HL-60 (cell line): ENCODE measurements around the gene LSS.
"Not testable (repeated sequence)": the region's sequence is repeated elsewhere in the genome, so short reads cannot be mapped to it uniquely, and the experiment has no call there.

Experiments used
- DNase-seq, 2 experiments: peaks; one replicate each; pipeline ENCODE4 v3.0.0-alpha.2; 2010 to 2020; ENCODE audit warnings: low read depth in 1 of 2, low spot score in 1 of 2
- H3K27ac ChIP-seq: fragments of 250-450 bp; sonication (Bioruptor Pico); replicated peaks from 2 replicates; pipeline ENCODE4 v1.5.1; 2020; ENCODE audit warnings: mild to moderate bottlenecking, moderate library complexity
- H3K27me3 ChIP-seq: fragments of 250-450 bp; sonication (Bioruptor Pico); 2 replicates; pipeline ENCODE4 v1.5.1; 2021; ENCODE audit warnings: mild to moderate bottlenecking, moderate library complexity; ENCODE audit not compliant: insufficient read depth, poor library complexity, severe bottlenecking
- H3K4me3 ChIP-seq: replicated peaks from 2 replicates; pipeline ENCODE4 v1.5.1; 2011; ENCODE audit warnings: mild to moderate bottlenecking, control low read depth, low read length; ENCODE audit not compliant: insufficient read depth
- CTCF ChIP-seq: IDR thresholded peaks from one replicate; pipeline ENCODE4 v1.5.1; 2011; ENCODE audit warnings: low read length, control low read depth, inconsistent platforms; ENCODE audit not compliant: insufficient read depth
- GABPA ChIP-seq: IDR thresholded peaks from 2 replicates; pipeline ENCODE4 v1.6.1; 2012; ENCODE audit warnings: low read depth
- POLR2AphosphoS5 ChIP-seq: IDR thresholded peaks from 2 replicates; pipeline ENCODE4 v1.6.1; 2012; ENCODE audit warnings: low read depth
- SPI1 ChIP-seq: IDR thresholded peaks from 2 replicates; pipeline ENCODE4 v1.6.1; 2012; ENCODE audit warnings: low read depth, mild to moderate bottlenecking, borderline replicate concordance
- TF ChIP-seq, protein P1 (sequence below): IDR thresholded peaks from 2 replicates; pipeline ENCODE4 v1.6.1; 2012; ENCODE audit warnings: low read depth; ENCODE audit not compliant: insufficient replicate concordance

LSS gene

DNA sequence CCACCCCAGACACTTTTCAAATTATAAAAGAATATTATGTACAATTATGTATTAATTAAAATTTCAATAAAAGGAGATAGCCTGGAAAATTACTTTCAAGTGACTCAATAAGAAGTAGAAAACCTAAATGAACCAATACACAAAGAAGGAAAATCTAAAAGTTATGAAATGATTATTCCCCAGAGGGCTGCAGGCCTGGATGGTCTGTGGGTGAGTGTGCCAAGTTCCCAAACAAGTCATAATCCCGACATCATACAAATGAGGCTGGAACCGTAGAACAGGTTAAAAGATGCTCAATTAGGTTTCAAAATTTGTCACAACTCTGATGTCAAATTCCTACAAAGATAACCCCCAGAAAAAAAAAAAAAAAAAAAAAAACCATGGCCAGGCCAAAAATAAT is 57.0 kb downstream of the LSS start:
- H3K27me3 ChIP-seq, result no peaks in the 10 kb centered on the region
- DNase-seq, result no peak
- H3K27ac ChIP-seq, result no peak overlapping the region
- TF ChIP-seq GABPA, result no peak
- TF ChIP-seq SPI1, result no peak
- no peak for TF ChIP-seq CTCF
- TF ChIP-seq POLR2AphosphoS5, result no peak
- TF ChIP-seq, protein P1, sequence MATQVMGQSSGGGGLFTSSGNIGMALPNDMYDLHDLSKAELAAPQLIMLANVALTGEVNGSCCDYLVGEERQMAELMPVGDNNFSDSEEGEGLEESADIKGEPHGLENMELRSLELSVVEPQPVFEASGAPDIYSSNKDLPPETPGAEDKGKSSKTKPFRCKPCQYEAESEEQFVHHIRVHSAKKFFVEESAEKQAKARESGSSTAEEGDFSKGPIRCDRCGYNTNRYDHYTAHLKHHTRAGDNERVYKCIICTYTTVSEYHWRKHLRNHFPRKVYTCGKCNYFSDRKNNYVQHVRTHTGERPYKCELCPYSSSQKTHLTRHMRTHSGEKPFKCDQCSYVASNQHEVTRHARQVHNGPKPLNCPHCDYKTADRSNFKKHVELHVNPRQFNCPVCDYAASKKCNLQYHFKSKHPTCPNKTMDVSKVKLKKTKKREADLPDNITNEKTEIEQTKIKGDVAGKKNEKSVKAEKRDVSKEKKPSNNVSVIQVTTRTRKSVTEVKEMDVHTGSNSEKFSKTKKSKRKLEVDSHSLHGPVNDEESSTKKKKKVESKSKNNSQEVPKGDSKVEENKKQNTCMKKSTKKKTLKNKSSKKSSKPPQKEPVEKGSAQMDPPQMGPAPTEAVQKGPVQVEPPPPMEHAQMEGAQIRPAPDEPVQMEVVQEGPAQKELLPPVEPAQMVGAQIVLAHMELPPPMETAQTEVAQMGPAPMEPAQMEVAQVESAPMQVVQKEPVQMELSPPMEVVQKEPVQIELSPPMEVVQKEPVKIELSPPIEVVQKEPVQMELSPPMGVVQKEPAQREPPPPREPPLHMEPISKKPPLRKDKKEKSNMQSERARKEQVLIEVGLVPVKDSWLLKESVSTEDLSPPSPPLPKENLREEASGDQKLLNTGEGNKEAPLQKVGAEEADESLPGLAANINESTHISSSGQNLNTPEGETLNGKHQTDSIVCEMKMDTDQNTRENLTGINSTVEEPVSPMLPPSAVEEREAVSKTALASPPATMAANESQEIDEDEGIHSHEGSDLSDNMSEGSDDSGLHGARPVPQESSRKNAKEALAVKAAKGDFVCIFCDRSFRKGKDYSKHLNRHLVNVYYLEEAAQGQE, result no peak
- no peak overlapping the region for H3K4me3 ChIP-seq

- DNase-seq, H3K27ac ChIP-seq, H3K27me3 ChIP-seq, H3K4me3 ChIP-seq: not testable (repeated sequence)
Measured at GRCh38 chr21:46170436-46171193, 58.0 kb downstream of the LSS start.

DNA sequence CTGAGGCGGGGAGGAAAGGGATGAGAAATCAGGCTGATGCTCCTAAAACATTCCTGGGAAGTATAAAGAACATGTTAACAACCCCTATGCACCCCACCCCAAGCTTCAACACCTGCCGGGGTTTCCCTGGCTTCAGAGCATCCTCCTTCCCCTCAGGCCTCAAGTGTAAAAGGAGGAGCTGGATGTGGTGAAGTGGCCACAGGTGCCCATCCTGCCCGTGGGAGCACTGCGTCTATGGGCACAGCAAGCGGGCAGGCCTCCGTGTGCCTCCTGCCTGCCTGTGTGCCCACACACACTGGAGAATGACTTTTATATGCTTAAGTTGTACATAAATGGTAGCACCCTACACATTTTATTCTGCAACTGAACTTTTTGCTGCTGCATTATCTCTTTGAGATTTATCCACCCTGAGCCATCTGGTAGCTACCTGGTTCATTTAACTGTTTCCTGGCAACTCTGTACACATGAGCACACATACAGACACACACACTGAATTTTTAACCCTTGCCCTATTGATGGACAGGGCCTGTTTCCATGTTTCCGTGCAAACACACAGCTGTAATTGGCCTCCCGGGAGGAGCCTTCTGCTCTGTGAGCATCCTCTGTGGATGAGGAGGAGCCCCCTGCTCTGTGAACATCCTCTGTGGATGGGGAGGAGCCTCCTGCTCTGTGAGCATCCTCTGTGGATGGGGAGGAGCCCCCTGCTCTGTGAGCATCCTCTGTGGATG is 59.8 kb downstream of the LSS start:
- TF ChIP-seq, protein P1, result no peak
- TF ChIP-seq GABPA, result no peak
- Histone ChIP-seq H3K27me3 (no peaks in the 10 kb centered on the region), H3K4me3 (no peak overlapping the region), H3K27ac (no peak overlapping the region)
- DNase-seq, result no peak

- H3K27ac ChIP-seq, result no peak overlapping the region
- DNase-seq, result no peak
- H3K4me3 ChIP-seq, result no peak overlapping the region
- TF ChIP-seq SPI1, result no peak
- no peak for TF ChIP-seq CTCF
- TF ChIP-seq GABPA, result no peak
- TF ChIP-seq POLR2AphosphoS5, result no peak
- TF ChIP-seq, protein P1, result no peak
- H3K27me3 ChIP-seq, result no peaks in the 10 kb centered on the region
Measured at GRCh38 chr21:46168238-46168637, 60.3 kb downstream of the LSS start.
